GM23338 (cell line): ENCODE results near the gene SLC9A2. TPM values are rescaled to one million over a fixed set of nuclear protein-coding genes. Genes with fewer than 3 reads are reported as not detected.

ENCODE experiments used
- ATAC-seq: fragments of 200-7000 bp; cut with Tn5 transposase; 3 replicates; pipeline ENCODE4 v1.9.1; 2020
- DNase-seq: peaks from one replicate; pipeline ENCODE4 v3.0.0-alpha.2; 2015; ENCODE audit warnings: low spot score
- H2AFZ ChIP-seq: fragments of 200-600 bp; sonication (generic); 2 replicates; pipeline ENCODE4 v1.8.0; 2016; ENCODE audit warnings: antibody characterized with exemption, mild to moderate bottlenecking, moderate library complexity
- H3F3A ChIP-seq: fragments of 200-600 bp; sonication (generic); replicated peaks from 2 replicates; pipeline ENCODE4 v1.8.0; 2017; ENCODE audit warnings: antibody characterized with exemption, mixed run types, low read depth
- H3K27ac ChIP-seq: fragments of 200-600 bp; sonication (generic); 2 replicates; pipeline ENCODE4 v1.6.1; 2016; ENCODE audit warnings: low read depth
- H3K27me3 ChIP-seq: fragments of 200-600 bp; sonication (generic); 2 replicates; pipeline ENCODE4 v1.8.0; 2016; ENCODE audit warnings: mild to moderate bottlenecking, mixed run types, moderate library complexity; ENCODE audit not compliant: insufficient read depth
- H3K36me3 ChIP-seq: fragments of 200-600 bp; sonication (generic); 2 replicates; pipeline ENCODE4 v1.8.0; 2016; ENCODE audit warnings: mild to moderate bottlenecking; ENCODE audit not compliant: insufficient read depth
- H3K4me1 ChIP-seq: fragments of 200-600 bp; sonication (generic); 2 replicates; pipeline ENCODE4 v1.8.0; 2016; ENCODE audit warnings: mild to moderate bottlenecking, moderate library complexity; ENCODE audit not compliant: insufficient read depth
- H3K4me2 ChIP-seq: fragments of 200-600 bp; sonication (generic); 2 replicates; pipeline ENCODE4 v1.7.1; 2017; ENCODE audit warnings: mixed run types
- H3K4me3 ChIP-seq: fragments of 200-600 bp; sonication (generic); 2 replicates; pipeline ENCODE4 v1.6.1; 2016; ENCODE audit warnings: mixed run types
- H3K79me2 ChIP-seq: fragments of 200-600 bp; sonication (generic); replicated peaks from 2 replicates; pipeline ENCODE4 v1.8.0; 2017; ENCODE audit warnings: mild to moderate bottlenecking; ENCODE audit not compliant: insufficient read depth
- H3K9me2 ChIP-seq: fragments of 200-600 bp; sonication (generic); 2 replicates; pipeline ENCODE4 v1.8.0; 2017; ENCODE audit not compliant: insufficient read depth
- H4K20me1 ChIP-seq: fragments of 200-600 bp; sonication (generic); replicated peaks from 2 replicates; pipeline ENCODE4 v1.8.0; 2017; ENCODE audit warnings: mild to moderate bottlenecking; ENCODE audit not compliant: insufficient read depth
- H3K27ac Mint-ChIP-seq: 2 replicates; pipeline ENCODE4 v1.8.0; 2020; ENCODE audit warnings: inconsistent platforms, mild to moderate bottlenecking, moderate library complexity, mixed read lengths
- H3K27me3 Mint-ChIP-seq: 3 replicates; pipeline ENCODE4 v1.8.0; 2022; ENCODE audit warnings: low read depth, mild to moderate bottlenecking, moderate library complexity, mixed read lengths, inconsistent platforms; ENCODE audit not compliant: insufficient read depth, poor library complexity
- H3K36me3 Mint-ChIP-seq: 3 replicates; pipeline ENCODE4 v1.8.0; 2021; ENCODE audit warnings: low read depth, mild to moderate bottlenecking, inconsistent platforms, moderate library complexity, mixed read lengths
- H3K4me1 Mint-ChIP-seq: 3 replicates; pipeline ENCODE4 v1.8.0; 2020; ENCODE audit warnings: mild to moderate bottlenecking, inconsistent platforms, mixed read lengths
- H3K4me3 Mint-ChIP-seq: 3 replicates; pipeline ENCODE4 v1.8.0; 2021; ENCODE audit warnings: moderate library complexity, mild to moderate bottlenecking, inconsistent platforms, mixed read lengths
- H3K9me3 Mint-ChIP-seq: 3 replicates; pipeline ENCODE4 v1.8.0; 2020; ENCODE audit warnings: moderate library complexity, mild to moderate bottlenecking, inconsistent platforms, mixed read lengths
- CREB1 ChIP-seq: fragments of 250-450 bp; sonication (Bioruptor Pico); IDR thresholded peaks from 2 replicates; pipeline ENCODE4 v1.5.0; 2020; ENCODE audit warnings: low read depth, mild to moderate bottlenecking, moderate library complexity
- CTCF ChIP-seq, 2 experiments: fragments of 200-600 bp in 1 of 2; sonication (generic) in 1 of 2; conservative IDR thresholded peaks; 2 replicates each; pipeline versions ENCODE4 v1.5.1 to v1.6.1; 2016 to 2017; ENCODE audit warnings: antibody characterized with exemption in 2 of 2, low read depth in 2 of 2, mild to moderate bottlenecking in 2 of 2, moderate library complexity in 1 of 2
- EZH2phosphoT487 ChIP-seq: fragments of 200-600 bp; sonication (generic); IDR thresholded peaks from one replicate; pipeline ENCODE4 v1.8.1; 2018; ENCODE audit warnings: antibody characterized with exemption; ENCODE audit not compliant: unreplicated experiment
- NANOG ChIP-seq: IDR thresholded peaks from 2 replicates; pipeline ENCODE4 v1.6.1; 2016; ENCODE audit warnings: antibody characterized with exemption, borderline replicate concordance
- REST ChIP-seq: IDR thresholded peaks from one replicate; pipeline ENCODE4 v1.6.1; 2018; ENCODE audit warnings: antibody characterized with exemption; ENCODE audit not compliant: unreplicated experiment
- ZNF114 ChIP-seq: fragments of 250-450 bp; sonication (Bioruptor Pico); IDR thresholded peaks from 2 replicates; pipeline ENCODE4 v1.5.0; 2020; ENCODE audit warnings: mild to moderate bottlenecking, moderate library complexity
- ZNF331 ChIP-seq: fragments of 250-450 bp; sonication (Bioruptor Pico); IDR thresholded peaks from 2 replicates; pipeline ENCODE4 v1.5.0; 2020; ENCODE audit warnings: low read depth, mild to moderate bottlenecking, moderate library complexity
- polyA plus RNA-seq: library from polyadenylated mRNA; unstranded; fragments of >200 nt; fragmentation: Nextera tagmentation; extraction: Ambion mirVana; gene quantifications from 2 replicates; pipeline ENCODE4 v1.2.1, GENCODE V29; 2016
- total RNA-seq: library from RNA; depleted of rRNA; stranded (reverse); fragments of >200 nt; shearing (Covaris generic); gene quantifications from 2 replicates; pipeline ENCODE4 v1.2.3, GENCODE V29; 2014

The SLC9A2 gene
- total and polyA plus RNA-seq, 2 experiments from 2014 or later = 0.03 to 0.24 TPM

GRCh38 chr2:102703748-102704147 is 84.4 kb downstream of the SLC9A2 start:
- Mint-ChIP-seq H3K27me3 (no peaks in the 10 kb centered on the region), H3K27ac (no peak overlapping the region), H3K4me3 (no peak overlapping the region), H3K36me3 (no peaks in the 10 kb centered on the region), H3K4me1 (peaks cover 15% of the 10 kb centered on the region; the same call in 2 of the 3 replicates), H3K9me3 (no peaks in the 10 kb centered on the region; the same call in 2 of the 3 replicates)
- no peaks in the 10 kb centered on the region for H3K27me3 ChIP-seq
- ATAC-seq (peak; percentile 74), DNase-seq (peak; percentile 60)
- no peak overlapping the region for H2AFZ ChIP-seq
- H3K4me3 ChIP-seq = no peak overlapping the region
- no peak for TF ChIP-seq CREB1 (CRISPR knock-in tag)
- peak; percentile 56 to 67 for TF ChIP-seq CTCF (conservative IDR thresholded peaks at IDR 0.05; ENCODE audit: low read depth in 2 of 2)
- H3K9me2 ChIP-seq = 0 out of 2 replicates have a peak, but pooled peaks cover 4% of the 10 kb centered on the region
- no peaks in the 10 kb centered on the region for H3K4me1 ChIP-seq
- H3K27ac ChIP-seq = no peak overlapping the region
- H3K79me2 ChIP-seq = no peaks in the 10 kb centered on the region
- H3F3A ChIP-seq = no peaks in the 10 kb centered on the region
- H4K20me1 ChIP-seq = no peaks in the 10 kb centered on the region
- H3K36me3 ChIP-seq = no peaks in the 10 kb centered on the region
- H3K4me2 ChIP-seq = no peak overlapping the region

GRCh38 chr2:102704531-102704930 is 85.2 kb downstream of the SLC9A2 start:
- no peak overlapping the region for H3K4me3 Mint-ChIP-seq
- H3K27me3 ChIP-seq = no peaks in the 10 kb centered on the region
- H3K36me3 ChIP-seq = no peaks in the 10 kb centered on the region
- DNase-seq (peak; percentile 28), ATAC-seq (peak; percentile 47)
- no peak overlapping the region for H3K27ac ChIP-seq
- H3K27me3 Mint-ChIP-seq = no peaks in the 10 kb centered on the region
- TF ChIP-seq CREB1 (CRISPR knock-in tag) = no peak
- TF ChIP-seq ZNF331 = no peak
- no peak for TF ChIP-seq NANOG
- no peaks in the 10 kb centered on the region for H3F3A ChIP-seq
- no peaks in the 10 kb centered on the region for H3K4me1 ChIP-seq
- H4K20me1 ChIP-seq = no peaks in the 10 kb centered on the region
- H3K9me3 Mint-ChIP-seq = no peaks in the 10 kb centered on the region
- no peaks in the 10 kb centered on the region for H3K36me3 Mint-ChIP-seq
- H3K4me2 ChIP-seq = no peak overlapping the region
- no peak overlapping the region for H3K4me3 ChIP-seq
- 0 out of 2 replicates have a peak, but pooled peaks cover 4% of the 10 kb centered on the region for H3K9me2 ChIP-seq
- H3K79me2 ChIP-seq = no peaks in the 10 kb centered on the region
- no peak overlapping the region for H2AFZ ChIP-seq
- no peak overlapping the region for H3K27ac Mint-ChIP-seq
- peaks cover 18% of the 10 kb centered on the region; the same call in 2 of the 3 replicates for H3K4me1 Mint-ChIP-seq

- no peaks in the 10 kb centered on the region for H3K27me3 Mint-ChIP-seq
Measured at GRCh38 chr2:102707796-102708695, 88.7 kb downstream of the SLC9A2 start.

More at GRCh38 chr2:102707796-102708695, 88.7 kb downstream of the SLC9A2 start:
- 0 out of 2 replicates have a peak, but pooled peaks cover 4% of the 10 kb centered on the region for H3K9me2 ChIP-seq
- no peaks in the 10 kb centered on the region for H3K27me3 ChIP-seq
- Mint-ChIP-seq H3K4me1 (peaks cover 15% of the 10 kb centered on the region; the same call in 2 of the 3 replicates), H3K36me3 (no peaks in the 10 kb centered on the region), H3K9me3 (no peaks in the 10 kb centered on the region), H3K4me3 (no peak overlapping the region), H3K27ac (no peak overlapping the region)
- ATAC-seq = peak; percentile 63
- TF ChIP-seq EZH2phosphoT487 (no peak), REST (no peak), ZNF114 (CRISPR knock-in tag) (no peak)
- peak; percentile 11 for DNase-seq
- H3K79me2 ChIP-seq = no peaks in the 10 kb centered on the region
- no peaks in the 10 kb centered on the region for H3K36me3 ChIP-seq
- H4K20me1 ChIP-seq = no peaks in the 10 kb centered on the region
- no peak overlapping the region for H3K27ac ChIP-seq
- H3K4me2 ChIP-seq = no peak overlapping the region
- H3F3A ChIP-seq = no peaks in the 10 kb centered on the region
- H2AFZ ChIP-seq = no peak overlapping the region
- no peak overlapping the region for H3K4me3 ChIP-seq
- no peaks in the 10 kb centered on the region for H3K4me1 ChIP-seq
